Measurements from ENCODE around the gene HTRA3. TPM values are rescaled to one million over a fixed set of nuclear protein-coding genes. Genes with fewer than 3 reads are reported as not detected.

The HTRA3 gene
- 17.8 TPM for total RNA-seq (ENCODE audit: insufficient read depth, low replicate concordance)

- peak; percentile 76 for DNase-seq (ENCODE audit: low spot score)
These were observed at the start of gene HTRA3 for GRCh38 chr4:8269535-8270417. TSS of gene HTRA3 (plus strand) at chr4:8269754. CDS start at chr4:8269969, 215 bp downstream.

GRCh38 chr4:8220661-8221450 is 48.7 kb upstream of the HTRA3 start:
- no peak for DNase-seq (ENCODE audit: low spot score)

GRCh38 chr4:8221476-8221875 is 48.1 kb upstream of the HTRA3 start:
- DNase-seq (ENCODE audit: low spot score): no peak

GRCh38 chr4:8221985-8222384 is 47.6 kb upstream of the HTRA3 start:
- DNase-seq (ENCODE audit: low spot score): no peak

- DNase-seq (ENCODE audit: low spot score): no peak
These were observed 46.8 kb upstream of the HTRA3 start for GRCh38 chr4:8222609-8223388.

GRCh38 chr4:8224267-8224974 is 45.1 kb upstream of the HTRA3 start:
- DNase-seq (ENCODE audit: low spot score): no peak

- DNase-seq (ENCODE audit: low spot score): no peak
These were observed 44.5 kb upstream of the HTRA3 start for GRCh38 chr4:8224975-8225625.

GRCh38 chr4:8225706-8226443 is 43.7 kb upstream of the HTRA3 start:
- no peak for DNase-seq (ENCODE audit: low spot score)

- DNase-seq (ENCODE audit: low spot score): no peak
These were observed 42.3 kb upstream of the HTRA3 start for GRCh38 chr4:8227201-8227770.

- DNase-seq (ENCODE audit: low spot score): no peak
These were observed 41.7 kb upstream of the HTRA3 start for GRCh38 chr4:8227771-8228318.

GRCh38 chr4:8228319-8229250 is 41.0 kb upstream of the HTRA3 start:
- no peak for DNase-seq (ENCODE audit: low spot score)

- DNase-seq (ENCODE audit: low spot score): no peak
These were observed 40.1 kb upstream of the HTRA3 start for GRCh38 chr4:8229331-8229975.

- no peak for DNase-seq (ENCODE audit: low spot score)
These were observed 39.5 kb upstream of the HTRA3 start for GRCh38 chr4:8230033-8230432.

- no peak for DNase-seq (ENCODE audit: low spot score)
These were observed 38.7 kb upstream of the HTRA3 start for GRCh38 chr4:8230891-8231290.

- DNase-seq (ENCODE audit: low spot score): no peak
These were observed 38.0 kb upstream of the HTRA3 start for GRCh38 chr4:8231551-8232049.

- DNase-seq (ENCODE audit: low spot score): no peak
These were observed 36.8 kb upstream of the HTRA3 start for GRCh38 chr4:8232748-8233147.
